GF-D8 (cell line): ENCODE measurements around the gene DCD.
"Not testable (repeated sequence)": the region's sequence is repeated elsewhere in the genome, so short reads cannot be mapped to it uniquely, and the experiment has no call there.

Experiments
- DNase-seq: peaks from one replicate; lab custom pipeline; 2025; lab: John Stamatoyannopoulos, UW

Gene DCD

DNA sequence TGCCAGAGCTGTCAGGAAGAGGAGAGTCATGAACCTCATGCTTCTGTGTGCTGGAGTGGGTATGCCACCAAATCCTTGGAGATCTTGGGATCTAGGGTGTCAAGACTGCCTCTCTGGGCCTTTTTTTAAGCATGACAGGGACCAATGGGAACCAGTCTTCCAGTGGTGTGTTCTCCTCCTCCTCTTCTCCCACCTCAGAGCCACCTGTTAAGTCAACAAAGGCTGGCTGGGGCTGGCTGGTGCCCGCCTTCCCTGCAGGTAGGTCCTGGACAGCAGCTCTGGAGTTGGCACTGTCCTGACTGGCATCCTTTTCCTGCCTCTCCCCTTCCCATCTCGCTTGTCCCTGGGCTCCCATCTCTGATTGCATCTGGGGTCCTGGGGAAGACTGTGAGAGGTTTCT, at the start of gene DCD:
Gene DCD (minus strand): TSS at position 101 of the 400 bp plus-strand sequence. CDS start 62 bp downstream, at position 39.
- DNase-seq = no peak

- DNase-seq = no peak
Measured at GRCh38 chr12:54697851-54698250, 49.7 kb upstream of the DCD start.

- DNase-seq = no peak
Measured at GRCh38 chr12:54692353-54692752, 44.2 kb upstream of the DCD start.

- no peak for DNase-seq
Measured at GRCh38 chr12:54689984-54690383, 41.8 kb upstream of the DCD start.

DNA sequence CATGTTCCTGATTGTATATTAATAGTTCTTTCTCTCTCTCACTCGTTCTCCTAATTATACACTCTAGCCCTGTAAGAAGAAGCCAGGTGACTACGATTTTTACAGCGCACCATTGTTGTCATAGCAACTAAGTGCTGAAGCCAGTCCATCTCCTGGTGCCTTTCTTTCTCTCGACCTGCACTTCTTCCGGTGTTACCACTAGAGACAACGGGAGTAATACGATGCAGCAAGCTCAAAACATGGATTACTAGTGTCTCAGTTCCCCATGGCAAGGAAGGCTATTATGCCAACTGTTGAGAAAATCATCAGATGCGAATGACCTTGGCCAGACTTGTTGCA, 40.8 kb upstream of the DCD start:
- DNase-seq = no peak

DNA sequence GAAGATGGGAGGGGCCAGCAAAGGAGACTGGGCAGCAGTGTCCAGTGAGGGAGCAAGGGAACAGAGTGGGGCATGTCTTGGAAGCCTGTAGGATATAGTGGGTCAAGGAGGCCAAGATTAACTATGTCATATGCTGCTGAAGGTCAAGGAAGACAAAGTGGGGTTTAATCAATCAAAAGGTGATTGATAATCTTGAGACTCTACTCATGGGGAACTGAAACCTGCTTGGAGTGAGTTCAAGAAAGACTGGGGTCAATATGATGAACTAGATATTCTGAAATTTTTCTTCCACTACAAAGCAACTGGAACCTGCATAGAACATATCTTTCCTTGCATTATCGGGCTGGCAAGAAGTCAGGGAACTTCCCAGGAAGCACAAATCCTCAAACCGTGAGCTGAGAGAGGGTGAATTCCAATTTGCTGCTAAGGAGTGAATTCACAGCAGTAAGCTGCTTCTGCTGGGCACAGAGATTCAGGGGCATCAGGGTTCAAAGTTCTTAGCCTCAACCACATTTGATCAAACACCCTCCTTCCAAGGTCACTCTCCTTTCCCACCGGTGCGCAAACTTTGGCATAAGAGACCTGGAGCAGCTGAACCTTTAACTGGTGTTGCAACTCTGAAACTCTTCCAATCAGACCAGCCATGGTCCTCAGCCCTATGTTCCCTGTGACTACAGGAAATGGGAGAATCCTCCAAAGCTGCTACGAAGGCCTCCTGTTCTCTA, 40.3 kb upstream of the DCD start:
- DNase-seq = no peak

DNA sequence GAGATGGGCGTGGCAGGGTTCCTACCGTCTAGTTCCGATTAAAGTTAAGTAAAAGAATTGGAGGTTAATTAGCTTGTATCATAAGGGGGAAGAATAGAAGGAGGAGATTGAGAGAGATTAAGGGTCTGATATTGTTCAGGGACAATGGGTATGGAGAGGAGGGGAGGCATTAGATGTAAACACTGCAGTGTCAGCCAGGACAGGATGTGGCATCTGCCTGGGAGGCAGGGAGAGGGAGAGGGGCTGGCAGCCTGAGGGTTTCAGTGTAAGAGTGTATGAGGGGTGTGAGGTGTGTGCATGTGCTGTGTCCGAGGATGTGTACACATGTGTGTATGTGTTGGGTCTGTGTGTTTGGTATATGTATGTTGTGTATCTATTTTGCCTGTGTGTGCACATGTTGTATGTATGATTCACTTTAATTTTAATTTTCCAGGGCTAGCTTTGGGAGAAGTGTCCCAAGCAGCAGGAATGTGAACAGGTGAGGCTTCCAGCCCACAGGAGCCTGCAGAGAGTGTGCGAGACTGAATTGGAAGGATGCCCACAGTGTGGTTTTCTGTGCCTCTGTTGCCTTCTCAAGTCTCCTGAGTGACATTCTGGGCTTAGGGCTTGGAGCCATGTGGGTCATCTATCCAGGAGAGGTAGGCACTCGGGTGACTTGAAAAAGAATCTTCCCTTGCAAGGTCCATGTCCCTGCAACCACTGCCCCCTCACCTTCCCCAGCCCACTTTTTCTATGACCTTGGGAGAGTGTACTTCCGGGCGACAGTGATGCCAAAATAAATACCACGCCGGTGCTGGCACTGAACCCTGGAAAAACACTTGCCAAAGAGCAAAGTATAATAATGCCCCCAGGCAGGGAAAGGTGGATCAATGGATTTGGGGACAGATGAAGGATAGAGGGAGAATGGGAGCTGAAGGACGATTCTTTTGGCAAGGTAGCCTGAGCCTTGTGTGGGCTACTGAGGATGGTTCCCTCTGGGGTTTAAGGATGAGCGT, 36.8 kb upstream of the DCD start:
- DNase-seq = no peak

DNA sequence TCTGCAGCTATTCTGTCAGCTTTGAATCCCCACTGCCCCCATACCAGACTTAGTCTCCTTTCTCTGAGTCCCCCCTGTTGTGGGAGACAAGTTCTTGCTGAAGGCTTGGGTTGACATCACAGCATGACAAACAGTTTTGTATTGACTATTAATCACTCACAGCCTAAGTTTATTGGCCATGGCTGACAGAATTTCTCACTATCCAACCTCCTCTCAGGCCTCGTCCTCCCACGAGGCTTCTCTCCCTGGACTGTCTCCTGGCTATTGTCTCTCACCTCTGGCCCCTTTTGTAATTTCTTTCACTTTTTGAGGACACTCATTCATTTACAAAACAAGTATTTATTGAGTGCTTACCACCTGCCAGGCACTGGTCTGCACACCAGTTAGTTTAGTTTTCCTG, 35.2 kb upstream of the DCD start:
- DNase-seq = no peak

DNA sequence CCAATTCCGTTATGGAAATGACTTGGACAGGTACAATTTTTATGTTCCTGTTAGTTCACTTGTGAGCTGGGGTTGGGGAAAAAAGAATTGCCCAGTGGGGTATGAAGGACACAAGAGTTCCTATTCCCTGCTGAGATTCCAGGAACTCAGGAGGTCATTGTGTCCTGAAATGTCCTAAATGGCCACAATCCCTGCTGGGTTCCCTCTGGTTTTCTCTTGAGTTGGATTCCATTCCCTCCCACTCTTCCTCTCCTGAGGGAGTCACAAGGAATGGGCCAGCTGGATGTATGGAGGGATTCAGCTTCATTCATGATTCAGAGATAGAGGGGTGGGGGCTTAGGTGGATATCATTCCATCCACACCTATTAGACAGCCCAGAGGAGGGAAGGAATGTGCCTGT, 34.5 kb upstream of the DCD start:
- no peak for DNase-seq

DNA sequence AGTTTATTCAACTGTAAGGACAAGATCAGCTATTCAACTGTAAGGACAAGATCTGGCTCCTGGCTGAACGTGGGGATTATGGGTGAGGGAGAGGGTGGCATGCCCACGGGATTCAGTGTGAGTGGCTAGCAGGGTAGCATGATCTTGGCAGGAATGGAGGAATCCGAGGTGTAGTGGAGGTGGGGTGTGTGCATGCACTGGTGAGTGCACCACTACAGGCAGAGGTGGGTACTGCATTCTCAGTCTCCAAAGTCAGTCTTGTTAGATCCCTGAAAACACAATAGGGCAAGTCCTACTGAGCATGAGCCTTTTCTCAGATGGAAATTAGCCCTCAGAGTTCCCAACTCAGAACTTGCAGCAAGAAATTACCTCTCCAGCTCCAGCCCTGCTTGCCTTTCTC, 32.2 kb upstream of the DCD start:
- no peak for DNase-seq

DNA sequence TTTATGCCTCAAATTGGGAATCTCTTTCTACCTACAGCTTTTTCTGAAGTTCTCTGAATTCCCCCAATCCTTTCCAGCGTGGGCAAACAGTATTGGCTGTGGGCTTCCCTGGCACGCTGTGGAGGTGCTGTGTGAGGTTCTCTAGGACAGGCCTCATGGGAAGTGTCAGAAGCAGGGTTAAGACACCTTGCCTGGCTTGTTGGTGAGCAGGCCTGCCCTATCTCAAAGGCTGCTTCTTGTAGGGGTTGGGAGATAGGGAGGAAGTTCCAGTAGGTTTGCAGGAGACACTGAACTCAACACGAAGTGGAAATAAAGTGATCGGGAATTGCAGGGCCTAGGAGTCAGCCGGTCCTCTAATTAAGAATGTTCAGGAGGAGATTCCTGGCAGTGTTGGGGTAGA, 30.0 kb upstream of the DCD start:
- DNase-seq = no peak

DNA sequence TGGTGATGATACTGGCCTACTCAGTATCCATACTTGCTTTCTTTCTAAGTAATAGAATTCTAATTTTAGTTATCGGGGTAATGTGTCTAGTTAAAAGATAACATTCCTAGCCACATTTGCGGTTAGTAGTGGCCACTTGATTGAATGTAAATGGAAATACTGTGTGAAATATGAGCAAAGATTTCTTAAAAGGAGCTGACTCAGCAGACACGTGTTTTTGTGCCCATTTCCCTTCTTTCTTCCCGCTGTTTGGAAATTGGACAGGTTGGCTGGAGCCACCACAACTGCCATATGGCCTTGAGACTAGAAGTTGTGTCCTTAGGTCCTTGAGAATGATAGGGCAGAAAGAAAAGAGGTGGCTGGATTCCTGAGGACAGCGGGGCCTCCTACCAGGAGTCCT, 19.8 kb upstream of the DCD start:
- no peak for DNase-seq

GRCh38 chr12:54666008-54666407, 17.8 kb upstream of the DCD start:
- no peak for DNase-seq

DNA sequence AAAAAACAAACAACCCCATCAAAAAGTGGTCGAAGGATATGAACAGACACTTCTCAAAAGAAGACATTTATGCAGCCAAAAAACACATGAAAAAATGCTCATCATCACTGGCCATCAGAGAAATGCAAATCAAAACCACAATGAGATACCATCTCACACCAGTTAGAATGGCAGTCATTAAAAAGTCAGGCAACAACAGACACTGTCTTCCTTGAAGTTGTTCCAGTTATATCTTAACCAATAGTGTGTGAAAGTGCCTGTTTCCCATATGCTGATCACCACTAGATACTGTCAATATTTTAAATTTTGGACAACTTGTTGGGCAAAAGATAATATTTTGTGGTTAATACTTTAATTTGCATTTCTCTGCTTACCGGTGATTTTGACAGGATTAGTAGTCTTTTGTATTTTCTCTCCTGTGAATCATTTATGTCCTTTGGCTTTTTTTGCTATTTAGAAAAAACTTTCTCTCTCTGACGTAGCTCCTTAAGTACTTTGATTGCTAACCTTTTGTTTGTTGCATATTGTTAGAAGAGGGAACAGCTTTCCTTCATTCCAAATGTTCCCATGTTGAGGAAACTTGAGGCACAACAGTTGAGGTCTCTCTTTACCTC, 17.0 kb upstream of the DCD start:
- not testable (repeated sequence) for DNase-seq

DNA sequence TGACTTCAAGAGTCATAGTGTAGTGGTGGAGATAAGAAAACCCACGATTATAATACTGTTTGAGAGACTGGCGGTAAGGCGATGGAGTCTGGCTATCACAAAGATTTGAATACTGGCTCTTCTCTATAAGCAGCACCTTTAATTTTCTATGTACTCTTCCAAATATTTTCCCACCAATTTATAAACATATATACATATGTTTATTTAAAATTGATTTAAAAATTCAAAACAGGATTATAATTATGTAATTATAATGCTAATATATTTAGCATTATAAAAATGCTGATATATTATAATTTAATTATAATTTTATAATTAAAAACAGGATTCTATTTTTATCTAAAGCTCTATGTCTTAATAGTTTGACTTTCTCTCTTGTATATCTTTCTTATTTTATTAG, 15.4 kb upstream of the DCD start:
- no peak for DNase-seq

DNA sequence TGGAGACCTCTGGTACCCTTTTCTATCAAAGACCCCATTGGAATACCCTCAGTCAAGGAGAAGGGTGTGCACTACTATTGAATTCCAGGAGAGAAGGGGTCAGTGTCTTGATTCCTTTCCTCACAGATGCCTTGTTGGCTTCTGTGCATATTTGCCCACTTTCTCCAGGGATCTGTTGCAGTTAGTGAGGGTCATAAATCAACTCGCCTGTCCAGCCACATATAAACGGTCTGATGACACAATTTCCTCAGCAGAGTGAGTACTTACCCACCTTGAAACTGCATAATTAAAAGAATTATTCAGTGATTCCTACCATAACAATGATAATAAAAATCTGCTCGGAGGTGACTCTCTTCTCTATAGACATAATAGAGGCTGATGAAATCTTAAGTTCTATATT, 13.9 kb upstream of the DCD start:
- DNase-seq = no peak

- DNase-seq = no peak
Measured at GRCh38 chr12:54661048-54661447, 12.9 kb upstream of the DCD start.

- no peak for DNase-seq
Measured at GRCh38 chr12:54660320-54660962, 12.3 kb upstream of the DCD start.

DNA sequence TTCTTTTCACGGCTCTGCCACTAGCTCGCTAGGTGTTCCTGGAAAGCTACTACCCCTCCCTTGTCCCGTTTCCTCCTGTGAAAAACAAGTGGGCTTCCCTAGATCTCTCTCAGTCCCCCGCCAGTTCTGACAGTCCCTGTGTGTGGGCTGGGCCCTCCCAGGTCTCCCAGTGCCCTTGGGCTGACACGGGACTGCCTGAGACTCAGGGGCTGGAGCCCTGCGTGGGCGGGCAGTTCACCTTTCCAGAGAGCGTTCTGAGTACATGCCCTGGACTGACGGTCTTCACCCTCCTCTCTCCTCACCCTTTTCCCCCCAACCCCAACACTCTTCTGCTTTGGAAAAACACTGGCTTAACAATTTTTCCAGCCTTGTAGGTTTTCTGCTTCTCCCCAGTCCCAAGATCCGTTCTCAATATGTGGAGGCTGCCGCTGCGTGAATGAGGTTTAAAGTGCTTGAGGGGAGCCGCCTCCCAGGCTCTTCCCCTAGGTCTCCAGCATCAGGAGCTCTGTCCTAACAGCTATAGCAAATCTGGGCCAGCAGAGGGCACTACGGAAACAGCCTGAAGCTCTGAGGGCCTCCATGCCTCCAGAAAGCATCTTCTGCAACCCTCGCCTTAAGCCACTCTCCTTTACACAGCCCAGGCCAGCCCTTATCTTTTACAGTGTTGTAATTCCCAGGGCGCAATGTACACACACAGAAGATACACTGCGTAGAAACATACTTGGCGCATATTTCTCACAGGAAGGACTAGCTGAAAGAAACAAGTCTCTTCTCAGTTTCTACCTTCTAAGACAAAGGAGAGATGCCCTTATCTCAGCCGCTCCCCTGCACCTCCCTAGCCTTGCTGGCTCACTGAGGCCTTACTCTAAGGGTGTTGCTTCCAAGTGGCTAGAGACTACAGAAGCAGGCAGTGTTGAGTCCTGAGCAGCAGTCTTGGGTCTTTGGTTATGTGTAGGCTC, 10.4 kb upstream of the DCD start:
- DNase-seq = no peak

DNA sequence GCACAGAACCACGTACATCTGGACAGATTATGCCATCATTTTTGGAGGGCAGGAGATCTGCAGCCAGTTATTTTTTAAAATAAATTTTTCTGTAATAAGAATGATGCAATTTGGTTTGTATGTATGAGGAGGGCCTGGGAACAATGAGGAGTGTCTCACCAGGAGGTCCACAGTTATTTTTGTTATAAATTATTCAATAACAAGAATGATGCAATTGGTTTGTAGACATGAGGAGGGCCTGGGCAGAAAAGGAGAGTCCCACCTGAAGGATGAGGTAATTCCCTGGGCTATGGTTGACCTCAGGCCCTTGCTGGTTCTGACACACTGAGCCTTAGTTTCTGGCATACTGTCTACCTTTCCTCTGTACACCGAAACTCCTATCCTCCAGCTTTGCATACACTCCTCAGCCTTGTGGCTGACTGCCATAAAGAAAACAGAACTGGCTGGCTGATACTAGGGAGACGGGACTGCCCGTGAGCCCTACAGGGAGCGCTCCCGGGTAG, 9.0 kb upstream of the DCD start:
- DNase-seq = no peak

GRCh38 chr12:54654926-54655325, 6.8 kb upstream of the DCD start:
- DNase-seq = no peak
